Activated naive CD8-positive, alpha-beta T cell treated with anti-CD3 and anti-CD28 coated beads for 36 hours (primary cell): Measurements from ENCODE around the gene CD93. TPM values are rescaled to one million over a fixed set of nuclear protein-coding genes. Genes with fewer than 3 reads are reported as not detected.

ENCODE experiments used
- DNase-seq: peaks from one replicate; pipeline ENCODE4 v3.0.0; 2021
- H3K27ac Mint-ChIP-seq: one replicate; pipeline ENCODE4 v1.8.0; 2022; ENCODE audit warnings: mild to moderate bottlenecking, moderate library complexity, mixed read lengths
- H3K27me3 Mint-ChIP-seq: one replicate; pipeline ENCODE4 v1.8.0; 2022; ENCODE audit warnings: mild to moderate bottlenecking, mixed read lengths
- H3K36me3 Mint-ChIP-seq: one replicate; pipeline ENCODE4 v1.8.0; 2021; ENCODE audit warnings: mild to moderate bottlenecking, mixed read lengths
- H3K4me1 Mint-ChIP-seq: one replicate; pipeline ENCODE4 v1.8.0; 2021; ENCODE audit warnings: mixed read lengths
- H3K4me3 Mint-ChIP-seq: one replicate; pipeline ENCODE4 v1.8.0; 2022; ENCODE audit warnings: mild to moderate bottlenecking, moderate library complexity, mixed read lengths
- H3K9me3 Mint-ChIP-seq: one replicate; pipeline ENCODE4 v1.8.0; 2022; ENCODE audit warnings: mixed read lengths
- total RNA-seq, 2 experiments: library from RNA; stranded (reverse); gene quantifications; one replicate each; pipeline ENCODE4 v1.2.3, GENCODE V29; 2021

CD93 gene
- total RNA-seq, 2 experiments from 2014 or later, result 0.04 to 0.08 TPM

GRCh38 chr20:23066772-23067171 is 19.4 kb downstream of the CD93 start:
- no peak for DNase-seq
- Mint-ChIP-seq H3K27me3 (no peaks in the 10 kb centered on the region), H3K4me3 (no peak overlapping the region), H3K27ac (no peak overlapping the region), H3K9me3 (no peaks in the 10 kb centered on the region), H3K36me3 (no peaks in the 10 kb centered on the region), H3K4me1 (no peaks in the 10 kb centered on the region)

GRCh38 chr20:23065266-23066201 is 20.6 kb downstream of the CD93 start:
- Mint-ChIP-seq H3K27ac (no peak overlapping the region), H3K27me3 (no peaks in the 10 kb centered on the region), H3K9me3 (no peaks in the 10 kb centered on the region), H3K4me1 (no peaks in the 10 kb centered on the region), H3K4me3 (no peak overlapping the region), H3K36me3 (no peaks in the 10 kb centered on the region)
- DNase-seq, result no peak

GRCh38 chr20:23063581-23063980 is 22.5 kb downstream of the CD93 start:
- Mint-ChIP-seq H3K4me1 (no peaks in the 10 kb centered on the region), H3K27ac (no peak overlapping the region), H3K9me3 (no peaks in the 10 kb centered on the region), H3K36me3 (no peaks in the 10 kb centered on the region), H3K4me3 (no peak overlapping the region), H3K27me3 (no peaks in the 10 kb centered on the region)
- DNase-seq, result no peak

- H3K27ac Mint-ChIP-seq, result no peak overlapping the region
- H3K4me3 Mint-ChIP-seq, result no peak overlapping the region
- DNase-seq, result no peak
- H3K4me1 Mint-ChIP-seq, result no peaks in the 10 kb centered on the region
- H3K36me3 Mint-ChIP-seq, result no peaks in the 10 kb centered on the region
- no peaks in the 10 kb centered on the region for H3K9me3 Mint-ChIP-seq
- no peaks in the 10 kb centered on the region for H3K27me3 Mint-ChIP-seq
These were observed 23.0 kb downstream of the CD93 start for GRCh38 chr20:23063168-23063567.

GRCh38 chr20:23062632-23063031 is 23.5 kb downstream of the CD93 start:
- Mint-ChIP-seq H3K9me3 (no peaks in the 10 kb centered on the region), H3K27ac (no peak overlapping the region), H3K27me3 (no peaks in the 10 kb centered on the region), H3K4me3 (no peak overlapping the region), H3K36me3 (no peaks in the 10 kb centered on the region), H3K4me1 (no peaks in the 10 kb centered on the region)
- DNase-seq, result no peak

- no peaks in the 10 kb centered on the region for H3K9me3 Mint-ChIP-seq
- H3K27ac Mint-ChIP-seq, result no peak overlapping the region
- no peak for DNase-seq
- no peak overlapping the region for H3K4me3 Mint-ChIP-seq
- no peaks in the 10 kb centered on the region for H3K4me1 Mint-ChIP-seq
- no peaks in the 10 kb centered on the region for H3K36me3 Mint-ChIP-seq
- no peaks in the 10 kb centered on the region for H3K27me3 Mint-ChIP-seq
These were observed 24.2 kb downstream of the CD93 start for GRCh38 chr20:23061734-23062561.

- DNase-seq, result no peak
- H3K36me3 Mint-ChIP-seq, result no peaks in the 10 kb centered on the region
- H3K9me3 Mint-ChIP-seq, result no peaks in the 10 kb centered on the region
- H3K27ac Mint-ChIP-seq, result no peak overlapping the region
- no peak overlapping the region for H3K4me3 Mint-ChIP-seq
- H3K27me3 Mint-ChIP-seq, result no peaks in the 10 kb centered on the region
- no peaks in the 10 kb centered on the region for H3K4me1 Mint-ChIP-seq
These were observed 24.9 kb downstream of the CD93 start for GRCh38 chr20:23061262-23061661.

GRCh38 chr20:23060629-23061028 is 25.5 kb downstream of the CD93 start:
- H3K36me3 Mint-ChIP-seq, result no peaks in the 10 kb centered on the region
- no peak overlapping the region for H3K4me3 Mint-ChIP-seq
- no peaks in the 10 kb centered on the region for H3K9me3 Mint-ChIP-seq
- no peaks in the 10 kb centered on the region for H3K4me1 Mint-ChIP-seq
- no peak overlapping the region for H3K27ac Mint-ChIP-seq
- no peaks in the 10 kb centered on the region for H3K27me3 Mint-ChIP-seq
- no peak for DNase-seq

- Mint-ChIP-seq H3K9me3 (no peaks in the 10 kb centered on the region), H3K27ac (no peak overlapping the region), H3K4me1 (no peaks in the 10 kb centered on the region), H3K4me3 (no peak overlapping the region), H3K36me3 (no peaks in the 10 kb centered on the region), H3K27me3 (no peaks in the 10 kb centered on the region)
- no peak for DNase-seq
These were observed 26.3 kb downstream of the CD93 start for GRCh38 chr20:23059846-23060245.

GRCh38 chr20:23059001-23059400 is 27.1 kb downstream of the CD93 start:
- Mint-ChIP-seq H3K9me3 (no peaks in the 10 kb centered on the region), H3K27me3 (no peaks in the 10 kb centered on the region), H3K4me3 (no peak overlapping the region), H3K4me1 (no peaks in the 10 kb centered on the region), H3K36me3 (no peaks in the 10 kb centered on the region), H3K27ac (no peak overlapping the region)
- DNase-seq, result no peak

- Mint-ChIP-seq H3K36me3 (no peaks in the 10 kb centered on the region), H3K27me3 (peaks cover 3% of the 10 kb centered on the region), H3K9me3 (no peaks in the 10 kb centered on the region), H3K4me1 (no peaks in the 10 kb centered on the region), H3K4me3 (no peak overlapping the region), H3K27ac (no peak overlapping the region)
- DNase-seq, result no peak
These were observed 27.9 kb downstream of the CD93 start for GRCh38 chr20:23058240-23058639.

- no peak overlapping the region for H3K27ac Mint-ChIP-seq
- DNase-seq, result no peak
- peaks cover 43% of the 10 kb centered on the region for H3K27me3 Mint-ChIP-seq
- no peaks in the 10 kb centered on the region for H3K4me1 Mint-ChIP-seq
- H3K36me3 Mint-ChIP-seq, result no peaks in the 10 kb centered on the region
- H3K9me3 Mint-ChIP-seq, result no peaks in the 10 kb centered on the region
- no peak overlapping the region for H3K4me3 Mint-ChIP-seq
These were observed 33.2 kb downstream of the CD93 start for GRCh38 chr20:23052904-23053303.

GRCh38 chr20:23050847-23051627 is 35.1 kb downstream of the CD93 start:
- Mint-ChIP-seq H3K27ac (no peak overlapping the region), H3K4me3 (no peak overlapping the region), H3K27me3 (peaks cover 57% of the 10 kb centered on the region), H3K4me1 (peaks cover 2% of the 10 kb centered on the region), H3K9me3 (no peaks in the 10 kb centered on the region), H3K36me3 (no peaks in the 10 kb centered on the region)
- DNase-seq, result no peak

- no peaks in the 10 kb centered on the region for H3K9me3 Mint-ChIP-seq
- DNase-seq, result no peak
- no peak overlapping the region for H3K27ac Mint-ChIP-seq
- peaks cover 2% of the 10 kb centered on the region for H3K4me1 Mint-ChIP-seq
- H3K4me3 Mint-ChIP-seq, result no peak overlapping the region
- H3K27me3 Mint-ChIP-seq, result peaks cover 62% of the 10 kb centered on the region
- H3K36me3 Mint-ChIP-seq, result no peaks in the 10 kb centered on the region
These were observed 35.9 kb downstream of the CD93 start for GRCh38 chr20:23050076-23050838.
